ENCODE measurements around the gene SERPINA4.
"Not testable (repeated sequence)": the region's sequence is repeated elsewhere in the genome, so short reads cannot be mapped to it uniquely, and the experiment has no call there.

Gene SERPINA4

GRCh38 chr14:94573475-94574277 is 12.4 kb downstream of the SERPINA4 start:
- Histone ChIP-seq H3K27ac (ENCODE audit: low read depth, low read length) (no peak overlapping the region), H3K9me3 (ENCODE audit: control insufficient read depth in 5 of 5, low read length in 5 of 5) (no peaks in the 10 kb centered on the region), H3K9ac (ENCODE audit: low read length in 5 of 5) (no peak overlapping the region), H3K4me1 (ENCODE audit: control insufficient read depth in 5 of 5, insufficient read depth in 5 of 5, low read length in 5 of 5) (peaks cover 0 to 10% (median 7%) of the 10 kb centered on the region in 5 donors), H3K4me3 (ENCODE audit: low read depth in 1 of 5, low read length in 5 of 5) (no peak overlapping the region), H3K27me3 (ENCODE audit: control insufficient read depth in 5 of 5, insufficient read depth in 4 of 5, low read length in 5 of 5) (peaks cover 0 to 11% (median 4%) of the 10 kb centered on the region in 5 donors), H3K36me3 (ENCODE audit: control insufficient read depth in 5 of 5, insufficient read depth in 5 of 5, low read length in 5 of 5) (no peaks in the 10 kb centered on the region)

GRCh38 chr14:94574336-94574735 is 13.1 kb downstream of the SERPINA4 start:
- Histone ChIP-seq H3K9ac (ENCODE audit: low read length in 5 of 5) (no peak overlapping the region), H3K27ac (ENCODE audit: low read depth, low read length) (no peak overlapping the region), H3K4me1 (ENCODE audit: control insufficient read depth in 5 of 5, insufficient read depth in 5 of 5, low read length in 5 of 5) (peaks cover 0 to 10% (median 7%) of the 10 kb centered on the region in 5 donors), H3K36me3 (ENCODE audit: control insufficient read depth in 5 of 5, insufficient read depth in 5 of 5, low read length in 5 of 5) (no peaks in the 10 kb centered on the region), H3K27me3 (ENCODE audit: control insufficient read depth in 5 of 5, insufficient read depth in 4 of 5, low read length in 5 of 5) (peaks cover 0 to 11% (median 4%) of the 10 kb centered on the region in 5 donors), H3K4me3 (ENCODE audit: low read depth in 1 of 5, low read length in 5 of 5) (no peak overlapping the region), H3K9me3 (ENCODE audit: control insufficient read depth in 5 of 5, low read length in 5 of 5) (no peaks in the 10 kb centered on the region)

- H3K27ac ChIP-seq (ENCODE audit: low read depth, low read length): no peak overlapping the region
- peaks cover 0 to 15% (median 11%) of the 10 kb centered on the region in 5 donors for H3K4me1 ChIP-seq (ENCODE audit: control insufficient read depth in 5 of 5, insufficient read depth in 5 of 5, low read length in 5 of 5)
- H3K9ac ChIP-seq (ENCODE audit: low read length in 5 of 5): no peak overlapping the region
- H3K36me3 ChIP-seq (ENCODE audit: control insufficient read depth in 5 of 5, insufficient read depth in 5 of 5, low read length in 5 of 5): no peaks in the 10 kb centered on the region
- H3K9me3 ChIP-seq (ENCODE audit: control insufficient read depth in 5 of 5, low read length in 5 of 5): no peaks in the 10 kb centered on the region
- H3K4me3 ChIP-seq (ENCODE audit: low read depth in 1 of 5, low read length in 5 of 5): no peak overlapping the region
- peaks cover 0 to 13% (median 6%) of the 10 kb centered on the region in 5 donors for H3K27me3 ChIP-seq (ENCODE audit: control insufficient read depth in 5 of 5, insufficient read depth in 4 of 5, low read length in 5 of 5)
Observed at GRCh38 chr14:94575730-94576585, 14.7 kb downstream of the SERPINA4 start.

GRCh38 chr14:94577472-94577871 is 16.2 kb downstream of the SERPINA4 start:
- H3K27ac ChIP-seq (ENCODE audit: low read depth, low read length); H3K36me3 ChIP-seq (ENCODE audit: control insufficient read depth in 5 of 5, insufficient read depth in 5 of 5, low read length in 5 of 5); H3K9me3 ChIP-seq (ENCODE audit: control insufficient read depth in 5 of 5, low read length in 5 of 5); H3K9ac ChIP-seq (ENCODE audit: low read length in 5 of 5); H3K4me3 ChIP-seq (ENCODE audit: low read depth in 1 of 5, low read length in 5 of 5): not testable (repeated sequence)
- H3K4me1 ChIP-seq (ENCODE audit: control insufficient read depth in 5 of 5, insufficient read depth in 5 of 5, low read length in 5 of 5): peaks cover 0 to 13% (median 11%) of the 10 kb centered on the region in 5 donors
- peaks cover 0 to 17% (median 6%) of the 10 kb centered on the region in 5 donors for H3K27me3 ChIP-seq (ENCODE audit: control insufficient read depth in 5 of 5, insufficient read depth in 4 of 5, low read length in 5 of 5)

GRCh38 chr14:94578712-94579111 is 17.5 kb downstream of the SERPINA4 start:
- H3K9me3 ChIP-seq (ENCODE audit: control insufficient read depth in 5 of 5, low read length in 5 of 5): no peaks in the 10 kb centered on the region
- no peak overlapping the region for H3K9ac ChIP-seq (ENCODE audit: low read length in 5 of 5)
- H3K27me3 ChIP-seq (ENCODE audit: control insufficient read depth in 5 of 5, insufficient read depth in 4 of 5, low read length in 5 of 5): peaks cover 0 to 17% (median 6%) of the 10 kb centered on the region in 5 donors
- no peak overlapping the region for H3K4me3 ChIP-seq (ENCODE audit: low read depth in 1 of 5, low read length in 5 of 5)
- no peak overlapping the region for H3K27ac ChIP-seq (ENCODE audit: low read depth, low read length)
- H3K4me1 ChIP-seq (ENCODE audit: control insufficient read depth in 5 of 5, insufficient read depth in 5 of 5, low read length in 5 of 5): peaks cover 0 to 16% (median 13%) of the 10 kb centered on the region in 5 donors
- H3K36me3 ChIP-seq (ENCODE audit: control insufficient read depth in 5 of 5, insufficient read depth in 5 of 5, low read length in 5 of 5): no peaks in the 10 kb centered on the region

GRCh38 chr14:94581127-94581999 is 20.1 kb downstream of the SERPINA4 start, which contains the start of gene SERPINA5:
TSS of gene SERPINA5 (plus strand) at chr14:94581426. CDS start at chr14:94587363, 5,937 bp downstream.
- Histone ChIP-seq H3K27ac (ENCODE audit: low read depth, low read length) (peak within 1 kb of the TSS; percentile 6), H3K9ac (ENCODE audit: low read length in 5 of 5) (peak within 1 kb of the TSS in 1 of 5 donors; percentile 18), H3K4me3 (ENCODE audit: low read depth in 1 of 5, low read length in 5 of 5) (peak within 1 kb of the TSS in 2 of 5 donors; percentile 9 to 40), H3K4me1 (ENCODE audit: control insufficient read depth in 5 of 5, insufficient read depth in 5 of 5, low read length in 5 of 5) (peaks cover 0 to 20% (median 13%) of the 10 kb centered on the region in 5 donors), H3K9me3 (ENCODE audit: control insufficient read depth in 5 of 5, low read length in 5 of 5) (no peaks in the 10 kb centered on the region), H3K36me3 (ENCODE audit: control insufficient read depth in 5 of 5, insufficient read depth in 5 of 5, low read length in 5 of 5) (no peaks in the 10 kb centered on the region), H3K27me3 (ENCODE audit: control insufficient read depth in 5 of 5, insufficient read depth in 4 of 5, low read length in 5 of 5) (peaks cover 0 to 17% (median 6%) of the 10 kb centered on the region in 5 donors)

- Histone ChIP-seq H3K27me3 (ENCODE audit: control insufficient read depth in 5 of 5, insufficient read depth in 4 of 5, low read length in 5 of 5) (peaks cover 0 to 17% (median 2%) of the 10 kb centered on the region in 5 donors), H3K4me1 (ENCODE audit: control insufficient read depth in 5 of 5, insufficient read depth in 5 of 5, low read length in 5 of 5) (peaks cover 0 to 20% (median 13%) of the 10 kb centered on the region in 5 donors), H3K4me3 (ENCODE audit: low read depth in 1 of 5, low read length in 5 of 5) (no peak overlapping the region), H3K27ac (ENCODE audit: low read depth, low read length) (peak overlapping the region; percentile 6), H3K9me3 (ENCODE audit: control insufficient read depth in 5 of 5, low read length in 5 of 5) (no peaks in the 10 kb centered on the region), H3K9ac (ENCODE audit: low read length in 5 of 5) (no peak overlapping the region), H3K36me3 (ENCODE audit: control insufficient read depth in 5 of 5, insufficient read depth in 5 of 5, low read length in 5 of 5) (no peaks in the 10 kb centered on the region)
Observed at GRCh38 chr14:94582199-94582750, 21.0 kb downstream of the SERPINA4 start.

GRCh38 chr14:94582851-94583250 is 21.6 kb downstream of the SERPINA4 start:
- Histone ChIP-seq H3K4me3 (ENCODE audit: low read depth in 1 of 5, low read length in 5 of 5) (no peak overlapping the region), H3K27ac (ENCODE audit: low read depth, low read length) (no peak overlapping the region), H3K4me1 (ENCODE audit: control insufficient read depth in 5 of 5, insufficient read depth in 5 of 5, low read length in 5 of 5) (peaks cover 0 to 20% (median 13%) of the 10 kb centered on the region in 5 donors), H3K9ac (ENCODE audit: low read length in 5 of 5) (no peak overlapping the region), H3K36me3 (ENCODE audit: control insufficient read depth in 5 of 5, insufficient read depth in 5 of 5, low read length in 5 of 5) (no peaks in the 10 kb centered on the region), H3K27me3 (ENCODE audit: control insufficient read depth in 5 of 5, insufficient read depth in 4 of 5, low read length in 5 of 5) (peaks cover 0 to 17% (median 2%) of the 10 kb centered on the region in 5 donors), H3K9me3 (ENCODE audit: control insufficient read depth in 5 of 5, low read length in 5 of 5) (no peaks in the 10 kb centered on the region)

- Histone ChIP-seq H3K9ac (ENCODE audit: low read length in 5 of 5) (no peak overlapping the region), H3K27me3 (ENCODE audit: control insufficient read depth in 5 of 5, insufficient read depth in 4 of 5, low read length in 5 of 5) (peaks cover 0 to 12% (median 2%) of the 10 kb centered on the region in 5 donors), H3K9me3 (ENCODE audit: control insufficient read depth in 5 of 5, low read length in 5 of 5) (no peaks in the 10 kb centered on the region), H3K36me3 (ENCODE audit: control insufficient read depth in 5 of 5, insufficient read depth in 5 of 5, low read length in 5 of 5) (no peaks in the 10 kb centered on the region), H3K4me3 (ENCODE audit: low read depth in 1 of 5, low read length in 5 of 5) (no peak overlapping the region), H3K27ac (ENCODE audit: low read depth, low read length) (no peak overlapping the region), H3K4me1 (ENCODE audit: control insufficient read depth in 5 of 5, insufficient read depth in 5 of 5, low read length in 5 of 5) (peaks cover 0 to 20% (median 13%) of the 10 kb centered on the region in 5 donors)
Observed at GRCh38 chr14:94583557-94583956, 22.3 kb downstream of the SERPINA4 start.

All from subcutaneous abdominal adipose tissue (tissue), 5 donors.